Activated T-cell treated with anti-CD3 and anti-CD28 coated beads, Interleukin-2, amount 50 U/mL, for 48 hours (primary cell): ENCODE results near the gene ARPC2.
A peak's percentile ranks its signal among the peaks of the same experiment; 100 is the strongest.
"Not testable (repeated sequence)": the region's sequence is repeated elsewhere in the genome, so short reads cannot be mapped to it uniquely, and the experiment has no call there.

Source experiments
- DNase-seq, 2 experiments: peaks; one replicate each; pipeline ENCODE4 v3.0.0-alpha.2; 2020

ARPC2 gene

GRCh38 chr2:218216674-218217359 lies at the start of gene ARPC2:
Gene ARPC2, plus strand, starts transcription at chr2:218217189. Its CDS starts 282 bp downstream, at chr2:218217471.
- peak; percentile 96 to 98 for DNase-seq

GRCh38 chr2:218168016-218168415 lies 49.0 kb upstream of the ARPC2 start:
- no peak for DNase-seq

- DNase-seq, result peak; percentile 78 to 82
Measured at GRCh38 chr2:218168635-218169462, 48.1 kb upstream of the ARPC2 start.

GRCh38 chr2:218169757-218170546 lies 47.0 kb upstream of the ARPC2 start:
- no peak for DNase-seq

GRCh38 chr2:218171744-218172143 lies 45.2 kb upstream of the ARPC2 start:
- not testable (repeated sequence) for DNase-seq

- no peak for DNase-seq
Measured at GRCh38 chr2:218172845-218173244, 44.1 kb upstream of the ARPC2 start.

GRCh38 chr2:218179782-218180181 lies 37.2 kb upstream of the ARPC2 start:
- DNase-seq, result no peak

- no peak for DNase-seq
Measured at GRCh38 chr2:218180467-218181114, 36.4 kb upstream of the ARPC2 start.

GRCh38 chr2:218184331-218184730 lies 32.7 kb upstream of the ARPC2 start:
- DNase-seq, result no peak

GRCh38 chr2:218186355-218186766 lies 30.6 kb upstream of the ARPC2 start:
- DNase-seq, result peak; percentile 78 to 80

GRCh38 chr2:218186876-218187275 lies 30.1 kb upstream of the ARPC2 start:
- peak in 1 of 2 experiments; percentile 19 for DNase-seq

GRCh38 chr2:218187296-218188015 lies 29.5 kb upstream of the ARPC2 start:
- no peak for DNase-seq

GRCh38 chr2:218188528-218188927 lies 28.5 kb upstream of the ARPC2 start:
- DNase-seq, result no peak

- no peak for DNase-seq
Measured at GRCh38 chr2:218192902-218193430, 24.0 kb upstream of the ARPC2 start.

GRCh38 chr2:218193701-218194100 lies 23.3 kb upstream of the ARPC2 start:
- no peak for DNase-seq

- no peak for DNase-seq
Measured at GRCh38 chr2:218194880-218195279, 22.1 kb upstream of the ARPC2 start.

GRCh38 chr2:218196974-218197373 lies 20.0 kb upstream of the ARPC2 start:
- DNase-seq, result no peak

- DNase-seq, result no peak
Measured at GRCh38 chr2:218202266-218202665, 14.7 kb upstream of the ARPC2 start.

GRCh38 chr2:218209078-218209477 lies 7.9 kb upstream of the ARPC2 start:
- DNase-seq, result no peak

- DNase-seq, result no peak
Measured at GRCh38 chr2:218214116-218214515, 2.9 kb upstream of the ARPC2 start.

- no peak for DNase-seq
Measured at GRCh38 chr2:218216336-218216673, 684 bp upstream of the ARPC2 start.
